ENCODE results near the gene MACROH2A1.

The MACROH2A1 gene

DNA sequence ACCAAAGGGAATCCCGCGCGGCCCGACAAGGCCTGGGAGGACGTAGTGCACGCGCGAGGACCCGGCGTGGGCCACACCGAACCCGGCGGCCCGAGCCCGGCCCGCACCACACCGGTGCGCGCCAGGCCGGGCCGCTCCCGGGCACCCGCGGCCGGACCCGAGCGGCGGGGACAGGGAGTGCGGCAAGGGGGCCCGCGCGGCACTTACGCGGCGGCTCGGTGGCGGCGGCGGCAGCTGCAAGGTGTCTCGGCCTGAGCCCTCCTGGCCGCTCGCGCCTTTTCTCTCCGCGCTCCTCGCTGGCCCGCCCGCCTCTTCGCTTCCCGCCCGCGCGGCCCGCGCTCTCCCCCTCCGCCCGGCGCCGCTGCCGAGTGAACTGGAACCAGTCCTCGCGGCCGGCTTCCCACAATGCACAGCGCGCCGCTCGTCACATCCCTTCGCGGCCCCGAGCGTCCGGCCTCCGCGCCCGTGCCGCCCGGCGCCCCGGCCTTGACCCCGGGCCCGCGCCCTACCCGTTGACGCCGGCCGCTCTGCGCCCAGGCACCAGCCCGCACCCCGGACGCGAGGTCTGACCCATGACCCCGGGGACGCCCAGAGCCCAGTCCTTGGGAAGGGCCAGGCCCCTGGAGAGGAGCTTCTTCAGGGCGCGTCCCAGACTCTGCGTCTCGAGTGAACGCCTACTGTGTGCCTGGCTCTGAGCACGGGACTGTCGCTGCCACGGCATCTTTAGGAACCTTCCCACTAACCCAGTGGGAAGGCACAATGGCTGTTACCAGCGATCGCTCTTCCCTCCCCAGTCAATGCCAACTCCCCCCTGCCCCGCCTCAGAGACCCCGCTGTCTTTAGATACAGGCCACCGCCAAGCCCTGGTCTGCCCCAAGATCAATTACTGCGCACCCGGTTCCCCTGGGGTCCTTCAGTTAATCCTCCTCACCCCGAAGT, at the start of gene MACROH2A1:
MACROH2A1 (minus strand) TSS at position 377 of the 939 bp plus-strand sequence. CDS start 10,138 bp downstream, outside the sequence.
- DNase-seq: no peak

DNA sequence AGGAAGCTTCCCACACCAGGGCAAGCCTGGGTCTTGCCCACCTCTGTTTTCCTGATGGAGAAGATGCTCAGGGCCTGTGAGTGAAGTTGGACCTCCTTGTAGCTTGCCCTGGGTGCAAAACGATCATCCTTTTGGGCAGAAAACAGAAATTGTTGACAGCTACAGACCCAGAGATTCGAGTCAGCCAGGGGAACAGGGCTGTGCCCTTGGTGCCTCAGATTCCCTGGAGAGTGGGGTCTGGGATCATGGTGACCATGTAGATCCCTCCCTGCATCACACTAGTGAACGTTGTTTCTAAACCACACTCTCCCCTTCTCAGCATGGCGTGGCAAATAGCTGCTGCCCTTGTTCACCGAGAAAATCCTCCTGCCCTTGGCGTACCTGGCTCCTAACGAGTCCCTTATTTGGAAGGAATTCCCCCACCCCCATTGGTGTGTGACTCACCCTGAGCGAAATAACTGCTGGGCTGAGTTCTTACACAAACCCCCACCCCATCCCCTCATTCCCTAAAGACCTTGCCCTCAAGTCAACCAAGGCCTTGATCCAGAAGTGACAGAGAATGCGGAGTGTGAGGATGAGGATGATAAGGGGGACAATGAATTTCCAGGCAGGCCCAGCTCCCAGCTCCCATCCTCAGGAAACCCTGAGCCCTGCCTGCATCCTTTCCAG, 49.2 kb upstream of the MACROH2A1 start:
- no peak for DNase-seq

DNA sequence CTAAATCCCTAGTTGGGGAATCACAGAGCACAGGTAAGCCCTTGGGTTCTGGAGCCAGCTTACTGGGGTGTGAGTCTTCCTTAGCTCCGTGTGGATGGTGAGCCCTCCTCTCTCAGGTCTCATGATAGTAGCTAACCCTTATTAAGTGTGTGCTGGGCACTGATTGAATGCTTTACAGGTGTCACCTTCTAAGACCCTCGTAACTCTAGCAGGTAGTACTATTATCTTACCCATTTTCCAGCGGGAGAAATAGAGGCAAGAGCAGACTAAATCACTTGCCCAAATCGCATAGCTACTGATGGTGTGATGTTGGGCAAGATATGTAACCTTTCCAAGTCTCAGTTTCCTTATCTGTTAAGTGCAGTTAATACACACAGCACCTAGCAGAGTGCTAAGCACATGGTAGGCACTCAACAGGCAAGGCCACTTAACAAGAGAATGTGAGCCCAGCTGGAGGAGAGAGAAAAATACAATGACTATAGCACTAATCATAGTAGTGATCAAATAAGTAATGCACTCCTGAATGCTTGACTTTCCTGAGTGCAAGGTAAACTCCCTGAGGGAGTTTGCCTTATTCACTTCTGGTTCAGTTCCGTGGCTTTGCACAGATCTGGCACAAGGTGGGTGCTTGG, 48.4 kb upstream of the MACROH2A1 start, which contains the start of gene DCANP1:
DCANP1 (minus strand) TSS at position 51 of the 632 bp plus-strand sequence. CDS start 240 bp downstream, outside the sequence.
- DNase-seq: no peak

DNA sequence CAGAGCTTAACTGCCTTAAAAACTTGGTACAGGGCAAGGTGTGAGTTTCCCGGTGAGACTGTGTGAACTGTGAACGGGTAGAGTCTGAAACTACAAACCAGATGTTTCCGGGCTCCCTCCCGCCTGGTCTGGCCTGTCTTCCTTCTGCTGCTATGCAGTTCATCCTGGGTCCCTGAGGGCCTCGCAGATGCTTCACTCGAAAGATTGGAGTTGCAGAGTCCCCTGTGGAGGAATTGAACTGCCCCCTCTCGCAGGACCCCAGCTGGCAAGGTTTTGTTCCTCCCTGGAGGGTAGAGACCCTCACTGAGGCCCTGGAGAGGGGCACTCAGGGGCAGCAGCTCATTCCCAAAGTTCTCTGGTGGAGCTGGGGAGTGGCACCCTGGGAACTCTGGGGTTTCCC, 47.6 kb upstream of the MACROH2A1 start:
- DNase-seq: no peak

DNA sequence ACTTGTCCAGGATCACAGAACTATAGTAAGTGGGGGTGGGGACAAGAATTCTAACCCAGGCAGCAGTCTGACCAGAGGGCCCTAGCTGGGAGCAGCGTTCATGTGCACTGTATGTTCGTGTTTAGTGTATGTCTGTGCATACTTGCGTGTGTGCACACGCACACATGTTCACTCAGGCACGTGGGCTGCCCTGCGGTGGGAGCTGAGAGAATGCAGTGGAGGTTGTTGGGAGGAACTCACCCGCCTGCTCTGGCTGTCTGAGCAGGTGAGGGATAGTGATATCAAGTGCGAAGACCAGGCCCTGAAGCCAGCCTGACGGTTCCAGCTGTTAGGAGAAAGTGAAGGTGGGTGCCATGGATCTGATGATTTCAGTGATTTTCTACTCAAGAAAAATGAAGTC, 47.2 kb upstream of the MACROH2A1 start:
- DNase-seq: no peak

DNA sequence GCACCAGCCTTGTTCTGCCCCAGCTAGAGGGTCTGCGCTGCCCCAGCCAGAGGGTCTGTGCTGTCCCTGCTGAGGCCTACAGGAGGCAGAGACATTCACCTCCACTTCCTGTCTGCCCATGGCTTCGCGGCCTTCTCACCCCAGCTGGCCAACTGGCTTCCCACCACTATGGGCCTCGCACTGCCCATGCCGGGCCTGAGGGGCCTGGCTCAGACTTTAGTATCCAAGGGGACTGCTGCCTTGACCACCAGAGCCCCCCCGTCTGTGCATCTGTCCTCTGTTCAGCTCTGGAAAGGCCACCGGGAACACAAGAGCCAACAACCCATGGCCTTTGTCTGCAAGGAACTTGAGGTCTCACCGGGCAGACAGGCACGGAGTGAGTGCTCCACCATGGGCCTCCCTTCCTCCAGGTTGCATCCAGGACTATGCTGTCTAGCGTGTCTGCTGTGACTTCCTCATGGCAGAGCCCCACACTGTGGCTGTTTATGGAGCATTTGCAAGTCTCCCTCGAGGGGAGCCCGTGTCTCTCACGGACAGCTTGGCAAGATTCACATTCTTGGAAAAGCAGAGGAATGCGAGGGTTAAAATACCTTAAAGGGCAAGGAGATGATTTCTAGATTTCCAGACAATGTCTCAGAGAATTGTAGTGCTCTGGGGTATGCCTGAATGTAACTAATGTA, 46.4 kb upstream of the MACROH2A1 start:
- no peak for DNase-seq

DNA sequence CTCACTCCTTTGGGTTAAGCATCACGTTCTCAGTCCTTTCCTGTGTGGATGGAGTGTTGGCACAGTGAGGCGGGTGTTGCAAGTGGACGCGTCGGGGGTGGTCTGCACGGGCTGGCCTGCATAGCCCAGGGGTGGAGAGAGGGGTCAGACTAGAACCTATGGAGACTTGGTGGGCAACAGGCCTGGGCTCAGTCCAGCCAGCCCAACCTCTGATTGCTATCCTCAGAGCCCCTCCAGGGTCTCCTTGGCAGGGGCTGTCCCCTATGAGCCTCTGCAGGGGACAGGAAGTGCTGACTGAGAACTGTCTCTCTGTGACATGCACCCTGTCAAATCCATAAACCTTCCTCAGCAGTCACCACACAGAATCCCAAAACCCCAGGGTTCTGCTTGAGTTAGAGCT, 45.9 kb upstream of the MACROH2A1 start:
- DNase-seq: no peak

DNA sequence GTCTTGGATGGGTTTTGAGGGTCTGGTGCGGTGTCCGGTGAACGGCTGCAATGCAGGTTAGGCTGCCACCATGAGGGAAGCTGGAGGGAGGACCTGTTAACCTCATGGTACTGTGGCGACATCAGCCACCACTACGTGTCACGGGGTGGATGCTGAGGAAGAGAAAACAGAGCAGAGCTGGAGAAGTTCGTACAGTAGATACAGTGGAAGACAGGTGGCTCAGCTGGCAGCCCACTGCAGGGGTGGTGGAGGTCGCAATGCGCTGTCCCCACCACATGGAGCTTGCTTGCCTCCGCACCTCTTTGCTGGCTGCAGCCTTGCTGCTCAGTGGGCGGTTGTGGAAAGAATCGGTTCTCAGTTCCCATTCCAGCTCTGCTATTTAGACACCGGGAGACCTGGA, 45.3 kb upstream of the MACROH2A1 start:
- DNase-seq: no peak

DNA sequence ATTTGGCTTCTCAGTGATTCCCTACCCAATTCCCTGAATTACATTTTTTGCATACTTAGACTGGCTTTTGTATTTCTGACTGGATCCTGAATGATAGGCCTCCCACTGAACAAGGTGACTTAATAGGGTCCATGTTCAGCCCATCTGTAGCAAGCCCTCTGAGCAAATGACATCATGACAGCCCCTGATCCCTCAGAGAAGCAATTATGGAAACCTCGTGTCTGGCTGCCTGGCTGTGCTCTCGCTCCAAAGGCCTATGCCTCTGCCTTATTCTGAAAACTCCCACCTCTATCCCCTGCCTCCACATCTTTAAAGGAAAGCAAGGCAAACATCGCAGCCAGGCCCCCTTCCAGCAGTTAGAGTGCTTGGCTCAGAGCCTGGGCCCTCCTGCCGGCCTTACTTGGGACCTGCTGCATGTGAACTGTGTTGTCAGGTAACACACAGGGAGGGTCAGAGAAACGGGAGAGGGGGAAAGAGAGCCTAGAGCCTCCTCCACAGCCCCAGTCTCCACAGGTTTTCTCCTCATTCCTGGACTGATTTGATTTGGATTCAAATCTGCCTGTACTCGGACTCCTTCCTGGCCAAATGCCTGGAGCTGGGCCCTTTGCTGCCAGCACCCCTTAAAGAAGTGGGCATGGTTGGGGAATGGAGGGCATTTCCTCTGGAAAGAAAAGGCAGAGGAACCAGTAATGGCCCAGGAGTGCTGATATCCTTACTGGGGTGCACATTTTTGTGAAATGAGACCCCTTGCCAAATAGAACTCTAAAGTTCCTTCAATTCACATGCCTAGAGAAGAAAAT, 44.3 kb upstream of the MACROH2A1 start:
- no peak for DNase-seq

DNA sequence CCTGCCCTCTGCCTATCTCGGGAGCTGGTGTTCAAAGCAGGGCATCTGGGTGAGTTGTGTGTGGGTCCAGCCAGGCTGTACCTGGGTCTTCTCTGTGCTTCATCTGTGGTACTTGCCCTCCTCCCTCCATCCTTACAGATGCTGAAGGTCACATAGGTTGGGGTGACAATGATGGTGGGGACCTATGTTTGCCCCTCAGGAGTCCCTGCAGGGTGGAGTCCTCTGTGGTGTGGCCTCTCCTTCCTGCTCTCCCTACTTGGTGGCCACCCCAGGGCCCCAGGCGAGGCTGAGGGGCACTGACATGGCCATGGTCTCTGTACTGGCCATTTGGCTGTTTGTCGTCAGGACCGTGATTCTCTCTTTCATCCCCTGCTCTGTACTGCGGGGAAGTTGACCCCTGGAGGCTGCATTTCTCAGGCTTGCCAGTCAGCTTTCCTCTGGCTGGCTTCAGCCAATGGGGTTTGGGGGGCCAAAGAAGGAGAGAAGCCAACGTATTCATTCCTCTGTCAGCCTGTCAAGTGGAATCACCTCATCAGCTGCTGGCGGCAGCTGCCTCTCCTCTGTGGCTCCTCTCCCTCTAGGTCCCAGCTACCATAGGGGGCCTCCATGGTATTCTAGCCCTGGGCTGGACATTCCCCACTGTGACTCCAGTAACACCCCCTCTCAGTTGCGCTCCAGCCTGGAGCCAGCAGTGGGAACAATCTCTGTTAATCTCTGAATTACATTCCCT, 43.6 kb upstream of the MACROH2A1 start:
- no peak for DNase-seq

DNA sequence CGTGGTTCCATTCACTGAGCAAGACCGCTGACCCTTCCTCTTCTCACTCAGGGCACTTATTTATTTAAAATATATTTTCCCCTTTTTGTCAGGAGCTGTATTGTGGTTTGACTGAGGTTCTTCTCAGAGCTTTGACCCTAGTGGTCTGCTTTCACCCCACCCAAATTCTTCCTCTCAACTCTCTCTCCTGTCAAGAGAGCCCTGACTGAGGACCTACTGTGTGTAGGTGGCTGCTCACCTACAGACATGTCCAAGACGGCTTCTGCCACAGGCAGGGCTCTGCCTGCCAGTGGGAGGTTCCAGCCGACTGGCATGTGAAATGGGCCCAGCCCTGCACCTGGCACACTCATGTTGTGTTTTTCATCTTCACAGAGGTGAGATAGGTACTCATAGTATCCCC, 42.9 kb upstream of the MACROH2A1 start:
- no peak for DNase-seq

DNA sequence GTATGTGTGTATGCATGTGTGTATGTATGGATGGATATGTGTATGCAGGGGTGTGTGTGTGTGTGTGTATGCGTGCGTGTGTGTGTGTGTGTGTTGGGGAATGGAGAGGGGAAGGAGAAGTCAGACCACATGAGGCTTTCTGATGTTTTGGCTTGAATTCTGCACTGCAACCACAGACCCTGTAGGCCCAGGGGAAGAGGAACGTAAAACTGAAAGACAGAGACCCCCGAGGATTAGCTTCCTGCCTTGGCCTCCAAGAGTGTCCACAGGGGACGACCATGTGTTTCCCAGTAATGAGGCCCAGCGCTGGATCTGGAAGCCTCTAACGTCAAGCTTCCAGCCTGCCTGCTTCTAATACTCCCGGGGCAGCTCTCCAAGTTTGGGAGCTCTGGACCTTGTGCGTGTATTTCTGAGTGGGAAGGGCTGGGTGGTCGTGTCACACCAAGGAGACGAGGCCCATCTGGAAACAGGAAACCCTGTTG, 42.4 kb upstream of the MACROH2A1 start:
- no peak for DNase-seq

DNA sequence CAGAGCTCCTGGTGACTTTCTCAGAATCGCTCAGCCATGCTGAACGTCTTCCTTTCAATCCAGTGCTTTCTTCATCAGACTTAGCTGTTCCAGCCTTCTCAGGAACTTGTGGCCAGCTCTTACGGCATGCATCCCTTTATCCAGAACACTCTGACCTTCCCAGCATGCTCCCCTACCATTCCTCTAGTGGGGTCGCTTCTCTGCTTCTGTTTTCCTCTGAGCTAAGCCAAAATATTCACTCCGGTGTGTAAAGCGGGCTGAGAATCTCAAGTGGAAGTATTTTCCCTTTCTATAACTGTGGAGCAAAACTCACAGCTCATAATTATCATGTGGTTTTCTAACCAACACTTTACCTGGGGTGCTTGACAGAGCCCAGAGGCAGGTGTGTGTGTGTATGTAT, 41.9 kb upstream of the MACROH2A1 start:
- no peak for DNase-seq

DNA sequence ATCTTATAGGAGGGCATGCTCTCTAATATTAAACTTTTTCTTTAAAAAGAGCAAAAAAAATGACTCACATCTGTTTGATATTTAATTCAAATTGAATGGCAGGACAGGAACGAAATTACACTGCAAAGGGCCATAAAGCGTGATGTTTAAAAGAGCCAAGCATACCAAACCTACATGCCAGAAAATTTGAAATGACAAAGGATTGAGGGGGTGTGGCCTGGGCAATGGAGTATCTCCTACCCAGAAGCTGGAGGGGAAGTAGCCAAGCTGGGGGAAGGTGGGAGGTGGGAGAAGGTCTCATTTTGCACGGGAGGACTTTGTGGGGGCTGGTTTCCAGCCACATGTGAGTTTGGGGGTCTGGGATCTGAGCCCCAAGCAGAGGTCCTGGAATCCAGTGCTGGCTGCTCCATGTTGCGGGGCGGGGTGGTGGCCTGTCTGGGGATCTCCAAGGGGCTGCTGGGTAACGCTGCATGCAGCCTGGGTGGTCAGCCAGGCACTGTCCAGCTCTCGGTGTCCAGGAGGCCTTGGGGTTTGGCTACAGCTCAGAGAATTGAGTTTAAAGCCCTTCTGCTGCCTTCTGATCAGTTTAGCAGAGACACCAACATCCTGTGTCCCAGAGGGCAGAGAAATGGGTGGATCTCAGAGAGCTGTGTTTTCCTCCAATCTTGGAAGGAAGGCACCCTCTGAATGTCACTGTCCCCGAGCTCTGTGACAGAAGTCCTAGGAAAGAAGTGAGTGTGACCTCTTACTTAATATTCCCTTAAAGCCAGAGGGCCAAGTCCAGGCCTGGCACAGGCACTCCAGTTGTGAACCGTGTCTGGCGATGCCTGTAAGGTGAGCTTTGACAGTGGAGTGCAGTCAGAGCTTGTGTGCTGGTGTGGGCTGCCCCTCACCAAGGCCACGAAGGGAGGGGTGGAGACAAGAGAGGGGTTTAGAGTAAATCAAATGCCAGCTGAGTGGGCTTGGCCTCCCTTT, 40.5 kb upstream of the MACROH2A1 start:
- no peak for DNase-seq

DNA sequence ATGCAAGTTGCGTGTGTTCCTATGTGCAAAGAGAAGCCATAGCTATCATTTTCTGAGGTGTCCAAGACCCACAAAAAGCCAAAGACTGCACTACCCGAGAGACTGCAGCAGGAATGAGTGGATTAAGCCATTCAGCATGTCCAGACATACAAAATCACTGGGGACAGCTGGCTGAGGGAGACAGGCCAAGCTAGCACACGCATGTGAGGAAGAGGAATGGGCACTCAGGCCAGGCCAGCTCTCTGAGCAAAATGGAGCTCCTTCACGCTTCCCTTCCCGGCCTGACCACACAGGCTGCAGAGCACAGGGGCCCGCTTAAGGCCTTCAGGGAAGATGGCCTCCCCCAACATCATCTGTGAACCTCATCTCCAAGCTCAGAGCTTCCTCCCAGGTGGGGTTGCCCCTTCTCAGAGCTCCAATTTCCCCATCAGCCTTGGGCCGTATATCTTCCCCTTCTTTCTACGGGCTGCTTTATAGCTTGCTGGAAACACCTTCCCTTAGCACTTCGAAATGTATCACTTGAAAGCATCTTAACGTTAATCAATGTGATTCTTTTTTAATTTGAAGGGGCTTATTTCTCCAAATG, 39.7 kb upstream of the MACROH2A1 start:
- DNase-seq: no peak

DNA sequence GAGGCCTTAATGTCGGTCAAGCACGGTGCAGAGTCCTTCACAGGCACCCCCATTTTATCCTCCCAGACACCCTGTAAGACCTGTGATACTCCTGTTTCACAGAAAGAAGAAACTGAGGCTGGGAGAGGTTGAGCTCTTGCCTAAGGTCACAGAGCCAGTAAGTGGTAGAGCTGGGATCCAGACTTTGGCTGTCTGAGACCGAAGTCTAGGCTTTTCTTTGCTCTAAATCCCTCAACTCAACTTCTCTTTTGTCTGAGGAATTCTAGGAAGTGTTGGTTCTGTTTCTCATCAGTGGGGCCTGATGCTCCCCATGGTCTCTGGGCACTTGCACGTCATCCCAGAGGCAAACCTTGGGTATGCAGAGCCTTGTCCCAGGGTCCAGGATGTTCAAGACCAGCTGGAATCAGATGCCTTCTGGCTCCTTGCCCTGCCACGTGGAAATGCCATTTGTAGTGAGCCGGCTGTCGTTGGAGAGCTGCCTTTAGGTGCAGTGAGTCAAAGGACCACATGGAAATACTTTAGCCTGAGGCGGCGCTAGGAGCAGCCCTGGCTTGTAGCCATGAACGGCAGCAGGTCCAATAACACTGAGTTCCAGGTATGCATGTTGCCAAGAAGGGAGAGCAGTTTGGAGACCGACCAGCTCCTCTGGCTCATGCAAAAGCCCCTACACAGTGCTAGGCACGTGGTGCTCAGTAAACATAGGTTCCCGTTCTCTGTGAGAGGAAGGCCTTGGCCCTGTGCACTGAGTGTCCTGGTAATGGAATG, 38.9 kb upstream of the MACROH2A1 start:
- no peak for DNase-seq

DNA sequence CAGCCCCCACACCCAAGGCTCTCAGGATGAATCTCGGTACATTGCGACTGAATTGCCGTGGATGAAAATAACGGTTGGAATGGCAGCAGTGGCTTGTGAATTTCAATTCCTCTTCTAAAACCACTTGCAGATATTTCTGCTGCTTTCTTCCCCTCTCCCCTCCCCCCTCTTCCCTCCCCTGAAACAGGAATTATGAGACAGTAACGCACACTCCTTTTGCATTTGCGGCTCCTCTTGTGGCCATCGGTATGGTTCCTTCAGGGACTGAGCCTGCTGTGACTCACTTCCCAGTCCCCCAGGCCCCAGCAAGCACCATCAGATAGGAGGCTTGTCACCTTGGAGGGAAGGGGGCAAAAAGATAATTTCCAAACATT, 38.4 kb upstream of the MACROH2A1 start:
- DNase-seq: no peak

DNA sequence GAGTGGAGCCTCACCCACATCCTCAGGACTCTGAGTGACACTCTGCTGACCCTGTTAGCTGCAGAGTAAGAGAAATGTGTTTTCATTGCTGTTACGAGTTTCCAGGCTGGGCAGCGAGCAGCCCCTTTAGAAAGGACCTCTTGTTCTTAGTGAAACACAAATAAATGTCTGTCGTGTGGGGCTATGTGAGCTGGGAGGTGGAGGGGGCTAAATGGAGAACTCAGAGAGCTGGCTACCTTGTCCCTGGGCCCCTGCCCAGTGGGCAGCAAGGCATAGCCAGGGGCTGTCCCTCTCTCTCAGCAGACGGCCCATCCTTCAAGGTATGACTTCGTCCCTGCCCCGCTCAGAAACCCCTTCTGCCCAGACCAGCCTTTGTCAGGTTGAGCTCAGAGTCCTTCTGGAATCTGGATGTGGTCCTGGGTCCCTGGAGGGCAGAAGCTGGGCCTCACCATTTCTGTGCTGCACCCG, 38.0 kb upstream of the MACROH2A1 start:
- no peak for DNase-seq

All from KG1 (cell line).